ENCODE results near the gene TCF7.

DNA sequence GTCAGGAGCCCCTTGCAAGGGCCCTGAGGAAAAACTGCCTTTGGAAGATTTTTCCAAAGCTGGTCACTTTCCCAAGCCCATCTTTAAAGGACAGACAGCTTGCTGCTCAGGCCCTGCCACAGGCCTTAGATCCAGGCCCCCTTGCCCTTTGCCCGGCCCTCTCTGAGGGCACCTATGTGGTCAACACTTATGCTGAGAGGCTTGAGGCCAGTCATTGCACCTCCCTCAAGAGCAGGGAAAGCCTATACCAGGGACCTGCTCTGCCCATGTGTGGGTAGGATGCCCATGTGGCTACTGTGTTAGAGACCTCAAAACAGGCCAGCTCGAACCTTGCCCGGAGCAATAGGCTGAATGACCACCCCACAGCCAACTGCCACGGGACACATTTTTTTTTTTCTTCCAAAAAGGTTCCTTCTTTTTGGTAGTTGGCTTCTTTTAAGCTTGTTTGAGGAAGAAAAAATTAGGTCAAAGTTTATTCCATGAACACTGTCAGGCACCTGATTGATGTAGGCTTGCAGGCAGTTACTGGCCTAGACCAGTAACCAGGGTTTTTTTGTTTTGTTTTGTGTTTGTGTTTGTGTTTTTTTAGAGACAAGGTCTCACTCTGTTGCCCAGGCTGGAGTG lies 3.8 kb downstream of the TCF7 start:
- TF ChIP-seq SUZ12 (IDR thresholded peaks at IDR 0.05; ENCODE audit: extremely low read depth, insufficient read depth, insufficient read length) = no peak
- no peak for TF ChIP-seq YY1 (IDR thresholded peaks at IDR 0.05; ENCODE audit: insufficient read depth, insufficient read length)
- TF ChIP-seq ZNF274 (IDR thresholded peaks at IDR 0.05; ENCODE audit: low read depth, low read length) = no peak

All from NT2/D1 (cell line).